ENCODE results near the gene HDDC2.
A peak's percentile ranks its signal among the peaks of the same experiment; 100 is the strongest.
"Not testable (repeated sequence)": the region's sequence is repeated elsewhere in the genome, so short reads cannot be mapped to it uniquely, and the experiment has no call there.

Gene HDDC2

DNA sequence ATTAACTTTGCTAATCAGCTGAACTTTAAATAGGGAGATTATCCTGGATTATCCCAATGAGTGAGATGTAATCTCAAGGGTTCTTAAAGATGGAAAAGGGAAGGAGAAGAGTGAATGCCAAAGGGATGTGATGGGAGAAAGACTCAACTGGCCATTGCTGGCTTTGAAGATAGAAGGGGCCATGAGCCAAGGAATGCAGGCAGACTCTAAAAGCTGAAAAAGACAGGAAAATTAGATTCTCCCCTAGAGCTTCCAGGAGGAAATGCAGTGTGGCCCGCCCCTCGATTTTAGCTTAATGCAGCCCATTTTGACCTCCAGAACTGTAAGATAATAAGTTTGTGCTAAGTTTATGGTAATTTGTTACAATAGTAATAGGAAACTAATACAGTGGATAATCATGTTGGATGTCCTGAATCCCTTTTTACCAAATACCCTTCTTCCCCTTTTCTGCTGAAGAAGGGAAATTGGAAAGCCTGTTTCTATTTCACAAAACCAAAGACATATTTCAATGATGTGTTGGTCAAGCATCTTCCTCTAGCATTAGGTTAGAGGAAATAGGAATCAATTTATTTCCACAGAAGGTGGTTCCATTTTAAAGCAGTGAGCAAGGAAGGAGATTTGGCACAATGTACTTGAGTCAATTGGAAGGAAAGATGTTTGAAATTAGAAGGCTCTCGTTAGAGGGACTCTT is 3.3 kb upstream of the HDDC2 start:
- DNase-seq = no peak

DNA sequence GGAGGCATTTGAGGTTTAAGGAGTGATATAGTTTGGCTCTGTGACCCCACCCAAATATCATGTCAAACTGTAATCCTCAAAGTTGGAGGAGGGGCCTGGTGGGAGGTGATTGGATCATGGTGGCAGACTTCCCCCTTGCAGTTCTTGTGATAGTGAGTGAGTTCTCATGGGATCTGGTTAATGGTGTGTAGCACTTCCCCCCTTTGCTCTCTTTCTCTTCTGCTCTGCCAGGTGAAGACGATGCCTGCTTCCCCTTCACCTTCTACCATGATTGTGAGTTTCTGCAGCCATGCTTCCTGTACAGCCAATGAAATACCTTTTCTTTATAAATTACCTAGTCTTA is 1.7 kb upstream of the HDDC2 start:
- no peak for DNase-seq

DNA sequence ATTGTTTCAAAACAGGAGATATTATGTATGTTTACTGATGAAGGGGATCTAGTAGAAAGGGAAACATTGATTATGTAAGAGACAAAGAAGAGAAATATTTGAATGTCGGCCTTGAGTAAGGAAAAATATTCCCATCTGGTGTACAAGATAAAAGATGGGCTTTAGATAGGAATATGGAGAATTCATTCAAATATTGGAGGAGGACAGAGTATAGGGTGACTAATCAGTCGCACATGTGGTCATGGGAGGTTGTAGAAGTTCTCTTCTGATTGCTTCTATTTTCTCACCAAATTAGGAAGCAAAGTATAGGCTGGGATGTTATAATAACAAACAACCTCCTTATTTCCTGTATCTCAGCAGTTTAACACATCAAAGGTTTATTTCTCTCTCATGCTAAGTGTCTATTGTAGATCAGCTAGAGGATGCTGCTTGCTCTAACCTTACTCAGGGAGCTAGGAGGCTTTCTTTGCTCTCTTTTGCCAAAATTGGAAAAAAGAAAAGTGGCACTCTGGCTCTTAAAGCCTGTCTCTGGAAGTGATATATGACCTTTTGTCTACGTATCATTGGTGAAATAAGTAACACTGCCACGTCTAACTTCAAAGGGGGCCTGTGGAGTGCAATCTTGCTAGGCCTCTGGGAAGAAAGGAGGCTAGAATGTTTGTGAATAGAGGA is 1.2 kb upstream of the HDDC2 start:
- DNase-seq = peak; percentile 50

DNA sequence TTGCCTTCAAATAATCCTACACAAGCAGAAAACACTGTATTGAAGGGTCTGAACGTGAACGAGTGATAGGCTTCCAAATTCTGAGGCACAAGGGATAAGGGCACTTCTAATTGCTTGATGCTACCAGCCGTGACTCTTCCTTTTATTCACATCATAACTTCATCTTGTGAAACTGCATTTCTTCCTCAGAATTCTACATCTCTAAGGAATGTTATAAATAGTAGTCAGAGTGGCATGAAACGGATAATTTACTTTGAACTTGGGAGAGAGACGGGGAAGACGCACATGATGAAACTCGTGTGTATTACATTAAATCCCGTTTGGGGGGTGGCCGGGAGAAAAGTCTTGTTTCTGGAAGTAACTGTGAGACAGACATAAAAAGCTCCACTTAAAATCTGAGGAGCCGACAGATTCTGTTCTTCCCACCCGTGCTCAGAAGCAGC is 754 bp downstream of the HDDC2 start:
- no peak for DNase-seq

DNA sequence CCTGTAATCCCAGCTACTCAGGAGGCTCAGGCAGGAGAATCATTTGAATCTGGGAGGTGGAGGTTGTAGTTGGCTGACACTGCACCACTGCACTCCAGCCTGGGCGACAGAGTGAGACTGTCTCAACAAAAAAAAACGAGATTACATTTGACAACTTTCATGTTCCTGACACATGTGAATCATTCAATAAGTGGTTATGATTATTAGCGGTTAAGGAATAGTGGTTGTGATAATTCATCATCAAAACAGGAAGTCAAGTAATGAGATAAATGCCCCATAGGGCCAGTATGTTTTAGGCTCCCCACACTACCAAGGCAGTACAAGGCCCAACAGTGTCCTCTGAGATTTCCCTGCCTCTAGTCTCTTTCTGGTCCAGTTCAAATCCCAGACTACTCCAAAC is 2.5 kb downstream of the HDDC2 start:
- DNase-seq = peak; percentile 55

DNA sequence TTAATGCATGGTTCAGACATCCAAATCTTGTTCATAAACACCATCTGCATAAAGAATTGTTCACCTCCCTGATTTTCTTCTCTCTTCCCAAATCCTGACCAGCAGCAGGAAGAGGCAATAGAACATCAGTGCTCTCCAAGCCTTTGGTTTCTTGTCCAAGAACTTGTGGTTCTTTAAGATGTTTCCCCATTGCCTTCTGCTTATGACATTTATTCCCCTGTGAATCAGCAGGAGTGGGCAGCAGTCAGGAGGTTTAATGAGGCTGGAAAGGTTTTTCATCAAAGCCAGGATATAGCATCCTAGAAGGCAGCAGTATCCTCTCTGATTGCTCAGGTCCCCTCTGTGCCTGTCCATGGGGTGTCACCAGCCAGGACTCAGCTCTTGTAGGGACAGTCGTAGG is 5.3 kb downstream of the HDDC2 start:
- no peak for DNase-seq

DNA sequence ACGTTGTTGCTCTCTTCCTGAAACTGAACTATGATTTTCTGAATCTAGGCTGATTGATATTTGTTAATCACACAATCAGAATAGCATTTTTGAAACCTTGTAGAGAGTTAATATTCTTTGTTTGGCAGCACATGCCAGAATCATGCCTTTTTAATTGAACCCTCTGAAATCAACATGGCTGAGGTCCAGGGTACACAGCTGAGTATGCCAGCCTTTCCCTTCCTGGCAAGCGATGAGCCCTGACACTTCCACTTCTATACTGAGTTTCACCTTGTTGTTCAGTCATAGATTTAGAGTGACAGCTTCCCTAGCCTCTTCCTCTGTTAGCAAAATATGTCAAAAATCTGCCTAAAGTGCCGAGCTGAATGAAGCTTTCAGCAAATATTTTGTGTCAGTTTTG is 6.8 kb downstream of the HDDC2 start:
- DNase-seq = no peak

DNA sequence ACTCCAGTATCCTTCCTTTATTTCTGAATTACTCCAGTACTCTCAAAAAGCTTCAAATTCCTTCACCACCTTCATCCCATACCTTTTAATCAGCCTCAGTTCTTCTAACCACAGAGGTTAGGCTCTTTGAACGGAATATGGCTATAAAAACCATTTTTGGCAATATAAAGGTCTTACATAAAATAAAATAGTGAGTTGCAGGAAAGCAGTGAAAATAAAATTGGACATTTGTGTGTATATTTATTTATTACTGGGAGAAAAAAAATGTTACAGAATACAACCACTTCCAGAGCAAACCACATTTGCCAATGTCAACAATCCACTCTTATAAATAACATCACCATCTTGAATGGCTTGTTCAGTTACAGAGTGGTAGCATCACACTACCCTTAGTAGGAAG is 7.7 kb downstream of the HDDC2 start:
- DNase-seq = no peak

DNA sequence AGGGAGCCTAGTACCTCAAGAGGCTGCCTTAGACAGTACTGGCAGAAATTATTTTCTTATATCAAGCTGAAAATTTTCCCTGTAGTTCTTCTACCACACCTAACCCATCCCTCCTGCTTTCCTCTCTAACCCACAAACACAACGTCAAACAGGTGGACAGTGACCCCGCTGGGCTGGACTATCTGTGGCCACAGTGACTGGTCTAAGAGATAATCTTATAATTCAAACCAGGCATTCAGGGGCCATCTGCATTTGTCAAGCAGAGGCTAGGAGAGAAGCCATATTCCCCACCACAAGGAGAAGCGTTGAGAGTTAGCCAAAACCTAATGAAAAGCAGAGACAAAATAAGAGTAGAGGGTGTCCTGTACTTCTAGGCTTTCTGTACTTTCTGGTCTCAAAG is 8.2 kb downstream of the HDDC2 start:
- no peak for DNase-seq

DNA sequence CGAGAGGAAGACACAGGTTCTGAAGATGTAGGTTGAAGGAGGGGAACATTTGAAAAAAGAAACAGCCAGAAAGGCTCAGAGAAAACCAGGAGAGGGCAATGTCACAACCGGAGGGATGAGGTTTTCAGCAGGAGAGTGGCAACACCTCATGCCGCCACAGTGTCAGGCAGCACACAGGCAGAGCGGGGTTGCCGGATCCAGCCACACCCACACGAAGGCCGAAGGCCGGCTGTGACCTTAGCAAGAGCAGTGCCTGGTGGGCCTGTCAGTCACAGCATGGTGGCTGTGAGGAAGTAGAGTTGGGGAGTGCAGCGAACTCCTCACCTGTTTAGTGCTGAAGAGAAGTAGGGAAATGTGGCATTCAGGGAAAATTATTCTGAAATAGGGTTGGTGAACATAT is 14.0 kb downstream of the HDDC2 start:
- DNase-seq = no peak

DNA sequence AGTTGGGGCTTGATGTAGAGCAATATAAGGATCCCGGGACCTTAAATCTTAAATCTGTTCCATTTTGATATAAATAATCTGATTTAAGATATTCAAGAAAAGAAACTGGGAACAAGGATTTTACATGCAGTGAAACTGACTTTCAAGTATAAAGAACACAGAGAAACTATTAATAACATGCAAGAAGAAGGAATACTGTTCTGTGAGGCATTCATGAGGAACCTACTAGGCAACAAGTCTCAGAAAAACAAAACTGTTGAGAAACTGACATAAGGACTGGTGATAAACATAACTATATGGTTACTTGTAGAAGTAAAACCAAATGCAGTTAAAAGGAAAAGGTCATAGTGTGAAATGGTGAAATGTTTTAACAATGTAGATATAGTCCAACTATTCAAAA is 15.8 kb downstream of the HDDC2 start:
- no peak for DNase-seq

DNA sequence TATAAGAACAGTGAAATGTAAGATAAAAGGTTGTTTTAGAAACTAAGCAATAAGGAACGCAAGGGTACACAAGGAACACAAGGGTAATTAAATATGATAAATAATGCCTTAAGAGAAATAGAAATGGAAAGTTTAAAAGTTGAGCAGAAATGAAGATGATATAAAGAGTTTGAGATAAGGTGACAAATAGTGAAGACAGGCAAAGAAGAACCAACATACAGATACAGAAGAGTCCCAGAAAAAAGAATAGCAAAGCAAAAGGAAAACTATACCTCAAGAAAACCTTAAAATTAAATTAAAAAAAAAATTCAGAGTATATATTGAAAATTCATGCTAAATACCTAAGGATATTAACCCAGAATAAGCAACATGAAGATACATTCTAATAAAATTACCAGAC is 16.4 kb downstream of the HDDC2 start:
- no peak for DNase-seq

DNA sequence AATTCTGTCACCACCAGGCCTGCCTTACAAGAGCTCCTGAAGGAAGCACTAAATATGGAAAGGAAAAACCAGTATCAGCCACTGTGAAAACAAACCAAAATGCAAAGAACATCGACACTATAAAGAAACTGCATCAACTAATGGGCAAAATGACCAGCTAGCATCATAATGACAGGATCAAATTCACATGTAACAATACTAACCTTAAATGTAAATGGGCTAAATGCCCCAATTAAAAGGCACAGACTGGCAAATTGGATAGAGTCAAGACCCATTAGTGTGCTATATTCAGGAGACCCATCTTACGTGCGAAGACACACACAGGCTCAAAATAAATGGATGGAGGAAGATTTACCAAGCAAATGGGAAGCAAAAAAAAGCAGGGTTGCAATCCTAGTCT is 19.3 kb downstream of the HDDC2 start:
- not testable (repeated sequence) for DNase-seq

DNA sequence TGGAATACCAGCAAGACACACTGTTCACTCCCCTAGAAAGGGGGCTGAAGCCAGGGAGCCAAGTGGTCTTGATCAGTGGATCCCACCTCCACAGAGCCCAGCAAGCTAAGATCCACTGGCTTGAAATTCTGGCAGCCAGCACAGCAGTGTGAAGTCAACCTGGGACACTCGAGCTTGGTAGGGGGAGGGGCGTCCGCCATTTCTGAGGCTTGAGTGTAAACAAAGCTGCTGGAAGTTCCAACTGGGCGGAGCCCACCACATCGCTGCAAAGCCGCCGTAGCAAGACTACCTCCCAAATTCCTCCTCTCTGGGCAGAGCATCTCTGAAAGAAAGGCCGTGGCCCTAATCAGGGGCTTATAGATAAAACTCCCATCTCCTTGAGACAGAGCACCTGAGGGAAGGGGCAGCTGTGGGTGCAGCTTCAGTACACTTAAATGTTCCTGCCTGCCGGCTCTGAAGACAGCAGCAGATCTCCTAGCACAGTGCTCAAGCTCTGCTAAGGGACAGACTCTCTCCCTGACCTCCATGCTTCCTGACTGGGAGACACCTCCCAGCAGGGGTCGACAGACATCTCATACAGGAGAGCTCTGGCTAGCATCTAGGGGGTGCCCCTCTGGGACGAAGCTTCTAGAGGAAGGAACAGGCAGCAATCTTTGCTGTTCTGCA is 21.3 kb downstream of the HDDC2 start:
- DNase-seq = not testable (repeated sequence)

DNA sequence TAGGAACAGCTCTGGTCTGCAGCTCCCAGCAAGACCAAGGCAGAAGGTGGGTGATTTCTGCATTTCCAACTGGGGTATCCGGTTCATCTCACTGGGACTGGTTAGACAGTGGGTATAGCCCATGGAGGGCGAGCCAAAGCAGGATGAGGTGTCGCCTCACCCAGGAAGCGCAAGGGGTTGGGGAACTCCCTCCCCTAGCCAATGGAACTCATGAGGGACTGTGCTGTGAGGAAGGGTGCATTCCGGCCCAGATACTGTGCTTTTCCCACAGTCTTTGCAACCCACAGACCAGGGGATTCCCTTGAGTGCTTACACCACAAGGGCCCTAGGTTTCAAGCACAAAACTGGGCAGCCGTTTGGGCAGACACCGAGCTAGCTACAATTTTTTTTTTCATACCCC is 21.8 kb downstream of the HDDC2 start:
- DNase-seq = no peak

DNA sequence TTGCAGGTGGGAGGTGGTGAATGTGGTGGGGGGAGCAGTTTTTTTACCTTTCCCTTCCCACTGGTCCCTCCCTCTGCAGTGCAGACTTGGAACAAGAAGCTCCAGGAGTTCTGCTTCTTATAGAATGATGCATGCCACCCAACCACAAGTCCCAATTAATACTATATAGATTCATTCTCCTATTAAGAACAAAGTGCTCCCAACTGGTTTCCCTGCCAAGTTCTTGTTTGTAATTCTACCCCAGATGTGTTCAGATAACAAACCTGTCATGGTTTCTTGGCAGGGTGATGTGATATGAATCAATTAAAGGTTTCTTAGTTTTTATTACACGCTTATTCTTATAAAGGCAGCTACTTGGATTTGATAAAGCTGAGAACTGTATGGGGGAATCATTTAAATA is 23.9 kb downstream of the HDDC2 start:
- no peak for DNase-seq

DNA sequence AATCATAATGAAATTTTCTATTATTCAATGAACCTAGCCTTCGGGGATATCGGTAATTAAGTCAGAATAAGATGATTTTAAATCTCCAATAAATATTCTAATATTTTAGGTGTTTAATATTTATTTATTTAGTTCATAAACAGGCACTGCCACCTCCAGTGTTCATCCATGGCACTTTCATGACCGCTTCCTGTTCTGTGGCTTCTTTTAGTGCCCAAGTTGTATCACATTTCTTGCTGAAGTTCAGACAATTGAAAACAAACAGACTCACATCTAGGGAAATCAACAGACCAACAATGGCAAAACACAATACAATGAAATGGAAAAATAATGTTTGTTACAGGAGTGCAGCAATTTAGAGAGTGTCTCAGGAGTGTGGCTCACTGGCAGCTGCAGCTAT is 26.0 kb downstream of the HDDC2 start:
- no peak for DNase-seq

DNA sequence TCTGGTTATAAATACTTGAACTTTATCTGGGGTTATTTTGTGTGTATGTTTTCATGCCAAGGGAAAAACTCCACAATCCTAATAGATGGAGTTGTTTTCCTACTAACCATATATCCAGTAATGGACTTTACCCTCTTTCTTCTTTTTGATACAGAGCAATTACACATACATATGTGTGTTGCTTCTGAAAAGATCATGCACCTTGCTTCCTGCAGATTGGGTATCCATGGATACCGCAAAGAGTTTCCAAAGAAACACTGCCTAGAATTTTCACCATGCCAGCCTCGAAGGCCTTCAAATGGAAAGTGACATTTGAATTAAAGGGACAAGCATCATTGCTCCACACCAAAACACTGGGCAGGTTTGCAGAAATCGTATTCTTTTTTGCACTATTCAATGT is 26.8 kb downstream of the HDDC2 start:
- DNase-seq = no peak

DNA sequence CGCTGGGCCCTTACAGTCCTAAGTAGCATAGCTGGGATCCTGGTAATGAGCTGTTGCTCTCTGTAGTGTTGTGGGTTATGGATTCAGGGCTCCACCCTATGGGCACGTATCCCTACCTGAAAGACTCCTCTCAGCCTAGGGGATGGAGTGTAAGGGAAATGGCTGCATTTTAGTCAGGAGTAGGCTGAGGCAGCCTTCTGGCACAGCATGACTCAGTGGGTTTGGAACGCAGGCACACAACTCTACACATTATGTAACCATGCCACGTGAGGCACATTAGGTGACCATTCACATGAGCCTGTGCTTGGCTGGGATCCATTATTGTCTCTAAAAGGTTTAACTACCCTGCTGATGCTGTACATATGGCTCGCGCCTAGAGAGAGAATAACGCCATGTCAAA is 27.8 kb downstream of the HDDC2 start:
- no peak for DNase-seq

DNA sequence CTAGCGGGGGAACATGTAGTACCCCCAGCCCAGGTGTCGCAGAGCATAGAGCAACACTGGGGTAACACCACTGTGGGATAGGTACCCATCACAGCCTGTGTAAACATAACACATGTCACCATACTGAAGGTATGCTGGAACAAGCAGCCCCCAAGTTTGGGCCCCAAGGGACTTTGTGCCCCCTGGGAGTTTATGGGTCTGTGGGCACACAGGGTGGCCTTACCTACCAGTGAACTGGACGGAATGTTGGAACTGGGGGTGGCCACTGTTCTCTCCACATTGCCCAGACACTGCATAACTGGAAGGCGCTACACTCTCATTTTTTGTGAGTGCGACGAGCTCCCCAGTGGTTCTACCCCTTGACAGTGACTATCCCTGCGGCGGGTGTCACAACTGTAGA is 28.5 kb downstream of the HDDC2 start:
- no peak for DNase-seq

DNA sequence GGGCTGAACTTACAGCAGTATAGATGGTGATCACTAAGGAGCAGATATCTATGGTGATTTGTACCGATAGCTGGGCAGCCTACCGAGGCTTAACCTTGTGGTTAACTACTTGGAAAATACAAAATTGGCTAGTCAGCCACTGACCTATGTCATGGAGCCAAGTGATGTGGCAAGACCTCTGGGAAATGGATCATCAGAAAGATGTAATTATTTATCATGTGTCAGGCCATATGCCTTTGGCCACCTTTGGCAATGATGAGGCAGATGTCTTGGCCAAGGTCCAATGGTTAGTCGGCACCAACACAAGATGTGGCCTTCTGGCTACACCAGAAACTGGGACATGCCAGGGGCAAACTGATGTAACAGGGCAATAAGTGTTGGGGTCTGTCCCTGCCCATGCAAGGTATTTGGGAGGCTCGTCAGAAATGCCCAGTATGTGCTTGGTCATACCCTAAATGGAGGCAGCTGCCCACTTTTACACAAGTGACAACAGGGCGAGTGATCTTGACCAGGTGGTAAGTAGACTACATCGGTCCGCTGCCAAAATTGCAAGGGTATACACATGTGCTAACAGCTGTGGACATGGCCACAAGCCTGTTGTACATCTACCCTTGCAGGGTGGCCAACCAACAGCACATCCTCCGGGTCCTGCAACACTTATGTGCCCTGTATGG is 30.1 kb downstream of the HDDC2 start:
- no peak for DNase-seq

DNA sequence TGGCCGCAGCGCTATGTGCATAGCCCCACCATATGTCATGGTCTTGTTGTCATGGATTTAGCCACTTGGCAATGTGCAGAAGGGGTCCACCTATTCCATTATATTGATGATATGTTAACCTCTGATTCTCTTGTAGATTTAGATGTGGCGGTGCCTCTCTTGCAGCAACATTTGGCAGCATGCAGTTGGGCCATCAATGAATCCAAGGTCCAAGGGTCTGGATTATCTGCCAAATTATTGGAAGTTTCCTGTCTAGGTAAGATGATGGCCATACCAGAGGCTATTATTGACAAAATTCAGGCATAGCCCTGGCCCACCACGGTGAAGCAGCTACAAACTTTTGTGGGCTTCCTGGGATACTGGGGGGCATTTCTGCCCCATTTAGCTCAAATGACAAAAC is 31.4 kb downstream of the HDDC2 start:
- DNase-seq = no peak

DNA sequence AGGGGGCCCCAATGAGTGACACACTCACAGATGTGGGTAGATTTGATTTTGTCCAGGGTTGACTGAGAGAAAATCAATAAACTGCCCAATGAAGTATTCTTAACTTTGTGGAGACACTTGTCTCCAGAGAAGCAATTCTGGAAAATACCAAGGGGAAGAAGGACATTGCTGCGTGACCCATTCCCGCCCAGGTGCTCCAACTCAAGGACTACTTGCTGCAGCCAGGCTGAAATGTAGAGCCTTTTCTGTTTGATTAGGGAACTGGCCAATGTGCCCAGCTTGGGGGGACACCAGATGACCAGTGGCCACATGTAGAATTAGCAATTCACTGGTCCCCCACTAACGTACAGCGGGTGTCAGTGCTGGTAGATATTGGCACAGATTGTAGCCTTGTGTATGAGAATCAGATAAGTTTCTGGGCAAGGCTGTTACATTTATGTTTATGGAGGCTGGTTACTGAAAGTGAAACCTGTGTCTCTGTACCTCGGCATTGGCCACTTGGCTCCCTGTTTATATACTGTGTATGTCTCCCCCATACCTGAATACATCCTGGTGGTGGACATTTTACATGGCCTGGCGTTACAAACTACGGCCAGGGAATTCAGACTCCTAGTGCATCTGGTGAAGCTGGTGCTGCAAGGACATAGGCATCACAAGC is 32.3 kb downstream of the HDDC2 start:
- DNase-seq = no peak

Data from CD4-positive, alpha-beta T cell treated with Interleukin-4 for 4 hours (primary cell).